B cell (primary cell): Measurements from ENCODE around the gene SLC6A20.

Source experiments
- CTCF ChIP-seq: fragments of 200-600 bp; IDR thresholded peaks from one replicate; pipeline ENCODE4 v1.8.0; 2022; ENCODE audit warnings: antibody characterized with exemption, mild to moderate bottlenecking
- EZH2 ChIP-seq: IDR thresholded peaks from 2 replicates; pipeline ENCODE4 v1.6.1; 2012; ENCODE audit warnings: borderline replicate concordance, low read depth, mild to moderate bottlenecking, moderate library complexity, low read length; ENCODE audit not compliant: insufficient read depth, poor library complexity, severe bottlenecking

DNA sequence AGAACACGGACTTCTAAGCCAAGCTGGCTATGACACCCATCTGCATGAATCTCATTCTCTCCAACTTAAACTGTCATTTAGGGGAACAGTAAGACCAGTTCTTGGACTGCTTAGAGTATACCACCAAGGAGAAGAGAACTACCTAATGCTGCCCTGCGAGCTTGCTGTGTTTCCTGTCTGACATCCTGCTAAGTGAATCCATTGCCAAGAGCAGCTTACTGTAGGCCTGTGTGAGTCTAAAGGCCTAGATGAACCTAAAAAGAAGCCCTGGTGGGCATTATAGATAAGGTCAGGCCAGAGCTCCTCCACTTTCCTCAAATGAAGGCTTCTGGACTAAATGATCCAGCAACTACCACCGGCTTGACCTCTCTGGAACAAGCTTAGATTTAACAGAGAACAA is 30.6 kb upstream of the SLC6A20 start:
- no peak for TF ChIP-seq CTCF
- TF ChIP-seq EZH2 = no peak
